KMS-11 (cell line): ENCODE results near the gene DEPDC5.

Source experiments
- H2AFZ ChIP-seq: fragments of 200-600 bp; sonication (generic); 2 replicates; pipeline ENCODE4 v1.6.1; 2016; ENCODE audit warnings: antibody characterized with exemption, mixed run types, low read depth
- H3K27ac ChIP-seq: fragments of 200-600 bp; sonication (generic); 2 replicates; pipeline ENCODE4 v1.6.1; 2016; ENCODE audit warnings: mild to moderate bottlenecking, mixed run types
- H3K27me3 ChIP-seq: fragments of 200-600 bp; sonication (generic); 2 replicates; pipeline ENCODE4 v1.6.1; 2017; ENCODE audit warnings: mild to moderate bottlenecking, low read depth, mixed run types, moderate library complexity; ENCODE audit not compliant: insufficient read depth
- H3K36me3 ChIP-seq: fragments of 200-600 bp; sonication (generic); 2 replicates; pipeline ENCODE4 v1.6.1; 2017; ENCODE audit warnings: mild to moderate bottlenecking, mixed run types; ENCODE audit not compliant: insufficient read depth
- H3K4me1 ChIP-seq: fragments of 200-600 bp; sonication (generic); 2 replicates; pipeline ENCODE4 v1.6.1; 2016; ENCODE audit warnings: mild to moderate bottlenecking, low read depth, mixed run types; ENCODE audit not compliant: poor library complexity, severe bottlenecking
- H3K4me2 ChIP-seq: fragments of 200-600 bp; sonication (generic); 2 replicates; pipeline ENCODE4 v1.7.0; 2016; ENCODE audit warnings: mild to moderate bottlenecking, mixed run types
- H3K4me3 ChIP-seq: fragments of 200-600 bp; sonication (generic); IDR thresholded peaks from 2 replicates; pipeline ENCODE4 v1.6.1; 2017; ENCODE audit warnings: low read depth, low read length, mixed read lengths; ENCODE audit not compliant: insufficient read depth
- H3K79me2 ChIP-seq: fragments of 200-600 bp; sonication (generic); 2 replicates; pipeline ENCODE4 v1.6.1; 2016; ENCODE audit warnings: low read depth, mixed run types; ENCODE audit not compliant: insufficient read depth
- H3K9ac ChIP-seq: fragments of 200-600 bp; sonication (generic); 2 replicates; pipeline ENCODE4 v1.6.1; 2016; ENCODE audit warnings: mild to moderate bottlenecking, mixed run types
- H4K20me1 ChIP-seq: fragments of 200-600 bp; sonication (generic); 2 replicates; pipeline ENCODE4 v1.6.1; 2016; ENCODE audit warnings: mild to moderate bottlenecking, mixed run types; ENCODE audit not compliant: insufficient read depth
- TF ChIP-seq, protein P1 (sequence below): fragments of 200-600 bp; sonication (generic); conservative IDR thresholded peaks from 2 replicates; pipeline ENCODE4 v1.6.1; 2017; ENCODE audit warnings: low read depth, mild to moderate bottlenecking, antibody characterized with exemption, low read length, moderate library complexity, mixed read lengths

Gene DEPDC5

GRCh38 chr22:31882971-31883370, 129.2 kb downstream of the DEPDC5 start:
- H2AFZ ChIP-seq: no peak overlapping the region
- no peaks in the 10 kb centered on the region for H3K36me3 ChIP-seq
- no peak overlapping the region for H3K27ac ChIP-seq
- H3K9ac ChIP-seq: no peak overlapping the region
- no peaks in the 10 kb centered on the region for H4K20me1 ChIP-seq
- TF ChIP-seq, protein P1, sequence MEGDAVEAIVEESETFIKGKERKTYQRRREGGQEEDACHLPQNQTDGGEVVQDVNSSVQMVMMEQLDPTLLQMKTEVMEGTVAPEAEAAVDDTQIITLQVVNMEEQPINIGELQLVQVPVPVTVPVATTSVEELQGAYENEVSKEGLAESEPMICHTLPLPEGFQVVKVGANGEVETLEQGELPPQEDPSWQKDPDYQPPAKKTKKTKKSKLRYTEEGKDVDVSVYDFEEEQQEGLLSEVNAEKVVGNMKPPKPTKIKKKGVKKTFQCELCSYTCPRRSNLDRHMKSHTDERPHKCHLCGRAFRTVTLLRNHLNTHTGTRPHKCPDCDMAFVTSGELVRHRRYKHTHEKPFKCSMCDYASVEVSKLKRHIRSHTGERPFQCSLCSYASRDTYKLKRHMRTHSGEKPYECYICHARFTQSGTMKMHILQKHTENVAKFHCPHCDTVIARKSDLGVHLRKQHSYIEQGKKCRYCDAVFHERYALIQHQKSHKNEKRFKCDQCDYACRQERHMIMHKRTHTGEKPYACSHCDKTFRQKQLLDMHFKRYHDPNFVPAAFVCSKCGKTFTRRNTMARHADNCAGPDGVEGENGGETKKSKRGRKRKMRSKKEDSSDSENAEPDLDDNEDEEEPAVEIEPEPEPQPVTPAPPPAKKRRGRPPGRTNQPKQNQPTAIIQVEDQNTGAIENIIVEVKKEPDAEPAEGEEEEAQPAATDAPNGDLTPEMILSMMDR: no peak
- H3K79me2 ChIP-seq: no peaks in the 10 kb centered on the region
- no peaks in the 10 kb centered on the region for H3K4me1 ChIP-seq
- H3K4me3 ChIP-seq: no peak overlapping the region
- H3K4me2 ChIP-seq: no peak overlapping the region
- no peaks in the 10 kb centered on the region for H3K27me3 ChIP-seq

- Histone ChIP-seq H3K4me1 (no peaks in the 10 kb centered on the region), H3K27ac (no peak overlapping the region), H3K4me3 (no peak overlapping the region), H3K27me3 (no peaks in the 10 kb centered on the region), H4K20me1 (no peaks in the 10 kb centered on the region), H3K9ac (no peak overlapping the region), H2AFZ (no peak overlapping the region), H3K79me2 (no peaks in the 10 kb centered on the region), H3K4me2 (no peak overlapping the region), H3K36me3 (no peaks in the 10 kb centered on the region)
- TF ChIP-seq, protein P1: no peak
Observed at GRCh38 chr22:31883989-31884388, 130.2 kb downstream of the DEPDC5 start.

- H3K4me1 ChIP-seq: peaks cover 47% of the 10 kb centered on the region
- TF ChIP-seq, protein P1: no peak
- H2AFZ ChIP-seq: peak overlapping the region; percentile 35; the same call in 1 of the 2 replicates
- no peaks in the 10 kb centered on the region for H3K27me3 ChIP-seq
- no peaks in the 10 kb centered on the region for H4K20me1 ChIP-seq
- H3K9ac ChIP-seq: peak overlapping the region; percentile 26; the same call in 1 of the 2 replicates
- peak overlapping the region; percentile 81 for H3K27ac ChIP-seq
- H3K36me3 ChIP-seq: no peaks in the 10 kb centered on the region
- H3K79me2 ChIP-seq: no peaks in the 10 kb centered on the region
- peak overlapping the region; percentile 42 for H3K4me2 ChIP-seq
- H3K4me3 ChIP-seq: no peak overlapping the region
Observed at GRCh38 chr22:31891366-31892079, 137.7 kb downstream of the DEPDC5 start.

DNA sequence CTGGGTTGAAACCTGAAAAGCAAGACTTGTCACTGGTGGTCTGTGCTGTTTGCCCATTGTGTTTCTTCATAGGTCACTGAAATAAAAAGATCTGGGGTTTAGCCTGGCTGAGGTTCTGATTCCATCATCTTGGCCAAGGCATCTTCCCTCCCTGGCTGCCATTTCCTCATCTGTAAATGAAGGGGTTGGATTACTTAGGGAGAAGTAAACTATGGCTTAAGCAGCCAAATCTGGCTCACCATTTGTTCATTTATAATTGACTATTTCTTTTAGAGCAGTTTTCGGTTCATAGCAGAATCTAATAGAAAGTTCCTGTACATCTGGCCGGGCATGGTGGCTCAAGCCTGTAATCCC, 138.2 kb downstream of the DEPDC5 start:
- Histone ChIP-seq H3K4me2 (peak overlapping the region; percentile 42; the same call in 1 of the 2 replicates), H3K36me3 (no peaks in the 10 kb centered on the region), H3K4me3 (no peak overlapping the region), H3K27me3 (no peaks in the 10 kb centered on the region), H3K27ac (peak overlapping the region; percentile 81), H3K4me1 (peaks cover 47% of the 10 kb centered on the region), H3K79me2 (no peaks in the 10 kb centered on the region), H2AFZ (peak overlapping the region; percentile 35; the same call in 1 of the 2 replicates), H4K20me1 (no peaks in the 10 kb centered on the region), H3K9ac (peak overlapping the region; percentile 26; the same call in 1 of the 2 replicates)
- TF ChIP-seq, protein P1: no peak
